DMS53 treated with DMSO at 0.1 percent for 48 hours (cell line): ENCODE results near the gene HSPB8.

Experiments used
- DNase-seq: peaks from one replicate; lab custom pipeline; 2025; ENCODE audit not compliant: unreplicated experiment; lab: John Stamatoyannopoulos, UW

Gene HSPB8

GRCh38 chr12:119178544-119179334, at the start of gene HSPB8:
TSS of gene HSPB8 (plus strand) at chr12:119178931. CDS start at chr12:119179313, 382 bp downstream.
- DNase-seq = peak; percentile 79

- DNase-seq = no peak
These were observed 48.8 kb upstream of the HSPB8 start for GRCh38 chr12:119129827-119130434.

DNA sequence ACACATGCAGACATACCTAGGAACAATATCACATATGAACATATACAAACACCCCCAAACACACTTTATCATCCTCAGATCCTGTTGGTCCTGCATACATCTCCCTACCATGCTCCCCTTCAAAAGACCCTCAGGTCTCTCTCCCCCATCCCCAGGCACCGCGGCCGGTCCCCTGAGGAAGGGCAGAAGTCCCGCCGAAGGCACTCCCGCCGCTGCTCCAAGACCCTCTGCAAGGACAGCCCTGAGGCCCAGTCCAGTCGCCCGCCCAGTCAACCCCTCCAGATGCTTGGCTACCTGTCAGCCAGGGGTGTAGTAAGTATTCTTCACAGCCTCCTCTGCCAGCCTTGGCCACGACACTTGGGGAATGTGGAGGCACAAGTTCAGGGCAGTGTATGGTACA, 48.2 kb upstream of the HSPB8 start:
- DNase-seq = no peak

GRCh38 chr12:119134284-119135072, 44.3 kb upstream of the HSPB8 start:
- no peak for DNase-seq

DNA sequence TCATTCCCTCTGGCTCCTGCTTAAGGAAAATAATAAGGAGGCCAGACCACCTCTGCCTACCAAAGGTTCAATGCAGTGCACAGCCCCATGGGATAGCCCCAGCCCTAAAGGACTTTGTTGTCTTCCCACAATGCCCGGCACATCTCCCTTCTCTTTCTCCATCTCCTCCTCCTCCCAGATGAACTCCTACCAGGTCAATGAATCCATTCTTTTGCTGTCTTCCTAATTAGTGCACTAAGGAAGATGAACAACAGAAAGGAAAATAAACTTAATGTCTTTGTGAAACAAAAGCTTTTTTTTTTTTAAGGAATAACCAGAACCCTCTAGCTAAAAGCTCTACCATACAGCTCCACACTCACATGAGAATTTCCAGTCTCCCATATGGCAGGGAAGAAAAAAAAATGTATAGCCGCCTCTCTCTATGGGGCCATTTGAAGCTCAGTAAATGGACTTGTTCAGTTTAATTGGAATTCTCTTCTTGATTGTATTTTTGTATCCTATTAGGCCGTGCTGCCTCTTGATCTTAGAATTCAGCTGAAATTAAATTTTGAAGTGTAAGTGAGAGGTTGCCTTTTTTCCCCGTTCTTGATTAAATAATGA, 41.8 kb upstream of the HSPB8 start:
- DNase-seq = no peak

DNA sequence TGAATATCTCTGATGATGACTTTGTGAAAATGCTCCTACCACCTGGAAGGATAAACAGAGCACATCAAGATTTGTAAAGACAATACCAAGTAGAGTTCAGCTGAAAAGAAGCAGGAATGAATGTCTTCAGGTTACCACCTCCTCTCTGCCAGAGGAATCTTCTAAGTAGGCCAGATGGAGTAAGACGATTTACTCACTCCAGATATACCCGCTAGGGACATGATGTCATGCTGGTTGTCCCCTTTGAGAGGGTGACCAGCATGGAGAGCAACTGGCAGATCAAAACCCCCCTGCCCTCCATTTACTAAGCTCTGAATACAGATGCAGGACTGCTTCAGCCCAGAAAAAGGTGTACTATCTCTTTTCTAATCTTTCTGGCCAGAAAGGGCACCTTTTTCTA, 39.3 kb upstream of the HSPB8 start:
- DNase-seq = no peak

DNA sequence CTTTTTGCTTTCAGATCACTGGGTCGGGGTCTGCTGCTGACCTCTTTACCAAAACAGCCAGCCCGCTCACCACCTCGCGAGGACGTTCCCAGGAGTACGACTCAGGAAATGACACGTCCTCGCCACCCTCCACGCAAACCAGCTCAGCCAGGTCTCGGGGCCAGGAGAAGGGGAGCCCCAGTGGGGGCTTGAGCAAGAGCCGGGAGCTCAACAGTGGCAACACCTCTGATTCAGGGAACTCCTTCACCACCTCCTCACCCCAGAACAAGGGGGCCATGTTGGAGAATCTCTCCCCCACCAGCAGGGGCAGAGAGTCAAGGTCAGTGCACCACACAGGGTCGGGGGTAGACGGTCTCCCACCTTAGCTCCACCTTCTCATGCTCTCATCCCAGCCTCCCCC, 33.4 kb upstream of the HSPB8 start:
- no peak for DNase-seq

- DNase-seq = no peak
These were observed 30.8 kb upstream of the HSPB8 start for GRCh38 chr12:119147847-119148448.

DNA sequence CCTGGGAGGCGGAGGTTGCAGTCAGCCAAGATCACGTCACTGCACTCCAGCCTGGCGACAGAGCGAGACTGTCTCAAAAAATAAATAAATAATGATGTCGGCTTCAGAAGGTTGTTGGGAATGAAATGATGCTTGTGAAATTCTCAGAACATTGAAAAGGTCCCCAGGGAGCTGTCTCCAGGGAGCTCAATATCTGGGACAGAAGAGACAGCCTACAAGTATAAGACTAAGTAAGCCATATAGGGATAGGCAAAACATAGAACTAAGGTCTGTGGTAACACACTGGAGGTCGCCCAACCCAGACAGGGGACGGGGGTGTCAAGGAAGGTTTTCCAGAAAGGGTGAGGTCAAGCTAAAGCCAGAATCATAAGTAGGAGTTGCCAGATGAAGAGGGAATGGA, 29.5 kb upstream of the HSPB8 start:
- no peak for DNase-seq

GRCh38 chr12:119151445-119152026, 27.2 kb upstream of the HSPB8 start:
- no peak for DNase-seq

GRCh38 chr12:119153477-119154434, 25.0 kb upstream of the HSPB8 start:
- DNase-seq = no peak

DNA sequence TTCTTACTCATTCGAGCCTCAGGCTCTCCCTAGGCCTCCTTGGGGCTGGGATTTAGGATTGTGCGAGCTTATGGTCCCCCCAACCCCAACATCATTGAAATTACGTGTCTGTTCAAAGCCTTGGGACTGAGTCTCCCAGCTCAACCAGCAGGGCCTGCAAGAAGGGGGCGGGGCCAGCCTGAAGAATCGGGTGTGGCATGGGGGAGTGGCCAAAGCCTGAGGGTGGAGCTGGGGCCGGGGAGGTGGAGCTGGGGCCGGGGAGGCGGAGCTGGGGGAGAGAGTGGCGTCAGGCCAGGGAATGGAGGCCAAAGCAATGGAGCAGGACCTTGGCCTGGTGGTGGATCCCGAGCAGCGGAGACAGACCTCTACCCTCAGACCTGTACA, 24.3 kb upstream of the HSPB8 start:
- DNase-seq = no peak

DNA sequence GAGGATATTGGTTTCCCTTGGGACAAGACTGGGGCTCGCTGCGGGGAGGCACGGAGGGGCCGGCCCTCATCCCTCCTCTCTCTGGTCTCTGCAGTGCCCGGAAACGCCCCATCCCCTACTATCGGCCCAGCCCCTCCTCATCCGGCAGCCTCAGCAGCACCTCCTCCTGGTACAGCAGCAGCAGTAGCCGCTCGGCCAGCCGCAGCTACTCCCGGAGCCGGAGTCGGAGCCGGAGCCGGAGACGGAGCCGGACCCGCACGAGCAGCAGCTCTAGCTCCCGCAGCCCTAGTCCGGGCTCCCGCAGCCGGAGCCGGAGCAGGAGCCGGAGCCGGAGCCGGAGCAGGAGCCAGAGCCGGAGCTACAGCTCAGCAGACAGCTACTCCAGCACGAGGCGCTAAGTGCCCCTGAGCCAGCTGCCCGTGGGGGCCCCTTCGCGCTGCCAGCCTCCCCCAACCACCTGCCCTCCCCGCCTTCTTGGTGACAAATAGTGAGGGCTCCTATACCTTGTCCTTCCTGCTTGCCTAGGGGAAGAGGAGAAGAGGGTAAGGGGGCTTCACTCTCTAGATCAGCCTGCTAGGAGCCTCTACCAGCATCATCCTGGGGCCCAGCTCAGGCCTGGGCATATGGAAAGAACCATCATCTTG, 22.2 kb upstream of the HSPB8 start:
- no peak for DNase-seq

DNA sequence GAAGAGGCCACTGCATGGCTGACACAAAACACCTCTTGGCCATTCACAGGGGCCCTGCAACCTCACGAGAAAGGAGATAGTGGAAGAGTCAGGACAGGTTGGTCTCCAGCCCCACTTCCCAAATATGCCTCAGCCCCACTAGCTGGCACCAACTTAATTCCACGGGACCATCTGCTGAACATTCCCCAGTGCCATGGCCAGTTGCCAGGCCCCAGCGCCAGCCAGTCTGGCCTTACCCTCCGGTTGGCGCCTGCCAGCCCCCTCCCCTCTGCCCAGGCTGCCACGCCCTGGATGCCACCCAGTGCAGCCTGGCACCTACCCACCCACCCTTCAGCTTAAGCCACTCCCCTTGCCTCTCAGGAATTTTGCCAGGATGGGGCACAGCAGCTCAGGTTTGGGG, 21.2 kb upstream of the HSPB8 start:
- no peak for DNase-seq

DNA sequence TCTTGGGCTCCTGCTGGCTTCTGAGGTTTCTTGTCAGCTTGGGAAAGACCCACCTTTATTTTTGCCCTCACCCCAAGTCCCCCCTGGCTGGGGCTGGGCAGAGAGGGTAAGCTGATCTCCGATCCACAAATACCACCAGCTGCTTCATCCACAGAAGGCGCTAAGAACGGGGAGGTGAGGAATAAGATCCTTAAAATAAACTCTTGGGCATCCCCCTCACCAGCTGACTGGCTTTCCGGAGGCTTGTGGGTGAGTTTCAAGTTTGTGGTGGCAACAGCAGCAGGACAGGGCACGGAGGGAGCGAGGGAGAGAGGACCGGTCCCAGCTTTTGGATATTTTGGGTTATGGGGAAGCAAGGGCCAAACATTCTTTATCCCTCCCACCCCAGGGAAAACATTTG, 20.8 kb upstream of the HSPB8 start:
- no peak for DNase-seq

DNA sequence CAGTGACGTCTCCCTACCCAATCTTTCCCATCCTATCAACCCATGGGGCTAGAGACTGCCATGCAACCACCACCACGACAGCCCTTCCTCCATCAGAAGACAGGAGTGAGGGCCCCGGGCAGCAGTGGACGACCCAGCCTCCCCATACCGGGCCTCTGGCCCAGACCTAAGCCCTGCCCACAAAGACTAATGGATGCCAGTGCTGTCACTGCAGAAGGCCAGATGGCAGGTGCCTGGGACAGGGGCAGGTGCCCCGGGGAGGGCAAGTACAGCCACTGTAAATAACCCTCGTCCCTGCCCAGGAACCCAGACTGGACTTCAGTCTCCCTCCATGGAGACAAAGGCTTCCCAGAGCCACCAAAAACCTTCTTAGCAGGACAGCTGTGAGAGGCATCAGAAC, 20.3 kb upstream of the HSPB8 start:
- no peak for DNase-seq

- no peak for DNase-seq
These were observed 18.9 kb upstream of the HSPB8 start for GRCh38 chr12:119159844-119160243.

- DNase-seq = no peak
These were observed 10.8 kb upstream of the HSPB8 start for GRCh38 chr12:119167902-119168301.

- no peak for DNase-seq
These were observed 10.0 kb upstream of the HSPB8 start for GRCh38 chr12:119168721-119169120.
